ENCODE results near the gene RXFP2. TPM values are rescaled to one million over a fixed set of nuclear protein-coding genes. Genes with fewer than 3 reads are reported as not detected.
A peak's percentile ranks its signal among the peaks of the same experiment; 100 is the strongest.

The RXFP2 gene
- total and polyA plus RNA-seq, 2 experiments from 2014 or later, result not detected

GRCh38 chr13:31815361-31816144 lies 76.2 kb downstream of the RXFP2 start:
- DNase-seq (ENCODE audit: low read depth in 1 of 2, low spot score in 1 of 2), result no peak
- Histone ChIP-seq H3K27ac (no peak overlapping the region), H3K4me3 (no peak overlapping the region), H3K4me1 (ENCODE audit: low read depth) (no peaks in the 10 kb centered on the region), H3K27me3 (no peaks in the 10 kb centered on the region), H3K36me3 (no peaks in the 10 kb centered on the region), H3K9me3 (ENCODE audit: low read depth) (no peaks in the 10 kb centered on the region)
- TF ChIP-seq CTCF (IDR thresholded peaks at IDR 0.05; ENCODE audit: low read depth, low read length), result no peak

DNA sequence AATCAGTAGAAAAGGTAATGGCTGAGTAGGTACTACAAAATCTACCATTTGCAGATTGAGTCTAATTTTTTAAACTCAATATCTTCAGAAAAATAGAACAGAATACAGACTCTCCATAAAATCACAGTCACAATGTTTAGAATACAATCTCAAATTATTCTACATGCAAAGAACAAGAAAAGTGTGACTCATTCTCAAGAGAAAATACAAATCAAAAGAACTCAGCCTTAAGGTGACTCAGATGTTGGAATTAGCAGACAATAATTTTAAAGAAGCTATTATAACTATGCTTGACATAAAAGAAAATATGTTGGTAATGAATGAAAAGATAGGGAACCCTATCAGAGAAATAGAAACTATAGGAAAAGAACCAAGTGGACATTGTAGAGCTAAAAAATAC lies 78.9 kb downstream of the RXFP2 start:
- Histone ChIP-seq H3K27ac (no peak overlapping the region), H3K4me1 (ENCODE audit: low read depth) (no peaks in the 10 kb centered on the region), H3K4me3 (no peak overlapping the region), H3K27me3 (no peaks in the 10 kb centered on the region), H3K9me3 (ENCODE audit: low read depth) (no peaks in the 10 kb centered on the region), H3K36me3 (no peaks in the 10 kb centered on the region)
- no peak for DNase-seq (ENCODE audit: low read depth in 1 of 2, low spot score in 1 of 2)
- no peak for TF ChIP-seq CTCF (IDR thresholded peaks at IDR 0.05; ENCODE audit: low read depth, low read length)

- H3K27me3 ChIP-seq, result no peaks in the 10 kb centered on the region
- H3K4me1 ChIP-seq (ENCODE audit: low read depth), result peaks cover 17% of the 10 kb centered on the region
- no peak overlapping the region for H3K27ac ChIP-seq
- peak in 1 of 2 donors; percentile 52 for DNase-seq (ENCODE audit: low read depth in 1 of 2, low spot score in 1 of 2)
- peak; percentile 24 for TF ChIP-seq CTCF (IDR thresholded peaks at IDR 0.05; ENCODE audit: low read depth, low read length)
- H3K36me3 ChIP-seq, result no peaks in the 10 kb centered on the region
- no peak overlapping the region for H3K4me3 ChIP-seq
- no peaks in the 10 kb centered on the region for H3K9me3 ChIP-seq (ENCODE audit: low read depth)
These were observed 85.6 kb downstream of the RXFP2 start for GRCh38 chr13:31824705-31825517.

GRCh38 chr13:31826521-31826920 lies 87.2 kb downstream of the RXFP2 start:
- no peak for TF ChIP-seq CTCF (IDR thresholded peaks at IDR 0.05; ENCODE audit: low read depth, low read length)
- no peak overlapping the region for H3K4me3 ChIP-seq
- H3K27me3 ChIP-seq, result no peaks in the 10 kb centered on the region
- no peaks in the 10 kb centered on the region for H3K9me3 ChIP-seq (ENCODE audit: low read depth)
- no peaks in the 10 kb centered on the region for H3K36me3 ChIP-seq
- peaks cover 17% of the 10 kb centered on the region for H3K4me1 ChIP-seq (ENCODE audit: low read depth)
- no peak for DNase-seq (ENCODE audit: low read depth in 1 of 2, low spot score in 1 of 2)
- peak overlapping the region; percentile 77 for H3K27ac ChIP-seq

- H3K27ac ChIP-seq, result peak overlapping the region; percentile 77
- H3K27me3 ChIP-seq, result no peaks in the 10 kb centered on the region
- peak in 1 of 2 donors; percentile 84 for DNase-seq (ENCODE audit: low read depth in 1 of 2, low spot score in 1 of 2)
- no peak overlapping the region for H3K4me3 ChIP-seq
- H3K9me3 ChIP-seq (ENCODE audit: low read depth), result no peaks in the 10 kb centered on the region
- TF ChIP-seq CTCF (IDR thresholded peaks at IDR 0.05; ENCODE audit: low read depth, low read length), result no peak
- peaks cover 17% of the 10 kb centered on the region for H3K4me1 ChIP-seq (ENCODE audit: low read depth)
- H3K36me3 ChIP-seq, result no peaks in the 10 kb centered on the region
These were observed 88.4 kb downstream of the RXFP2 start for GRCh38 chr13:31827707-31828106.

All from cardiac muscle cell (in vitro differentiated cells and primary cell).